HG03039 (cell line): ENCODE data around the gene SF1.

Experiments
- ATAC-seq: cut with Tn5 transposase; IDR thresholded peaks from one replicate; pipeline ENCODE4 v1.9.1; 2021; ENCODE audit warnings: mild to moderate bottlenecking, moderate library complexity; ENCODE audit not compliant: unreplicated experiment

SF1 gene

DNA sequence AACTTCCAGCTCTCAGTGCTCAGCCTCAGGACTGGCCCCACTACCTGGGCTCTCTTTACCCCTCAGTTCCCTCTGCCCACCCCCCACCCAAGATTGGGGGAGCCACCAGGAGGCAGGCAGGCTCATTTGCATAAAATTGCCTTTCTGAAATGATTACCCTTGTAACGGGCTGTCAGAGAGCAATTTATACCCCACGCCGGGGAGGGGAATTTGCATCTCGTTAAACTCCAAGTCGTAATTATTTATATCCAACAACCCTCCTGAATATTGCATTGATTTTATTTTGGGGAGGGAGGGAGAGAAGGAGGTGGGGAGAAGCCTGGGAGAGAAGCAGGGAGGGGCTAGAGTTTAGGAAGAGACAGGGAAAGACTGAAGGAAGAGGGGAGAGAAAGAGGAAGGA lies 63.7 kb downstream of the SF1 start:
- no peak for ATAC-seq
